Left renal pelvis (tissue), 4 donors: ENCODE measurements around the gene SPSB3. TPM values are rescaled to one million over a fixed set of nuclear protein-coding genes. Genes with fewer than 3 reads are reported as not detected.

ENCODE experiments used
- DNase-seq, 4 donors: peaks; one replicate each; pipeline ENCODE4 v3.0.0-alpha.2; 2013; ENCODE audit warnings: low read depth in 4 of 4, low spot score in 3 of 4
- polyA plus RNA-seq, 4 donors: library from polyadenylated mRNA; unstranded; fragments of 120-200 nt; gene quantifications; one replicate each; pipeline ENCODE4 v1.2.1, GENCODE V29; 2013; ENCODE audit not compliant: insufficient read length in 4 of 4

SPSB3 gene
- polyA plus RNA-seq, 4 donors: 31.4 to 53.3 (median 35.4) TPM

GRCh38 chr16:1790261-1790610 is 7.9 kb upstream of the SPSB3 start:
- no peak for DNase-seq

GRCh38 chr16:1789643-1790045 is 7.3 kb upstream of the SPSB3 start:
- no peak for DNase-seq

GRCh38 chr16:1788708-1789100 is 6.3 kb upstream of the SPSB3 start:
- DNase-seq: no peak

GRCh38 chr16:1788095-1788707 is 5.8 kb upstream of the SPSB3 start:
- no peak for DNase-seq

GRCh38 chr16:1787322-1788094 is 5.1 kb upstream of the SPSB3 start:
- DNase-seq: no peak

- DNase-seq: no peak
Measured at GRCh38 chr16:1787056-1787321, 4.6 kb upstream of the SPSB3 start.

- no peak for DNase-seq
Measured at GRCh38 chr16:1786242-1787055, 4.1 kb upstream of the SPSB3 start.

GRCh38 chr16:1785846-1786170 is 3.4 kb upstream of the SPSB3 start:
- no peak for DNase-seq

GRCh38 chr16:1784977-1785845 is 2.8 kb upstream of the SPSB3 start:
- DNase-seq: no peak

GRCh38 chr16:1781758-1782407 is 488 bp downstream of the SPSB3 start:
- DNase-seq: no peak

- DNase-seq: no peak
Measured at GRCh38 chr16:1781254-1781653, 1.1 kb downstream of the SPSB3 start.

- DNase-seq: no peak
Measured at GRCh38 chr16:1780677-1781072, 1.7 kb downstream of the SPSB3 start.

- DNase-seq: no peak
Measured at GRCh38 chr16:1779741-1780676, 2.4 kb downstream of the SPSB3 start.

GRCh38 chr16:1779234-1779701 is 3.1 kb downstream of the SPSB3 start:
- no peak for DNase-seq

GRCh38 chr16:1778200-1779179 is 3.9 kb downstream of the SPSB3 start:
- DNase-seq: no peak

GRCh38 chr16:1777375-1778199 is 4.8 kb downstream of the SPSB3 start:
- DNase-seq: no peak

- no peak for DNase-seq
Measured at GRCh38 chr16:1776991-1777374, 5.4 kb downstream of the SPSB3 start.

- DNase-seq: no peak
Measured at GRCh38 chr16:1776672-1776955, 5.8 kb downstream of the SPSB3 start.
